ENCODE data around the gene NRG2. TPM values are rescaled to one million over a fixed set of nuclear protein-coding genes. Genes with fewer than 3 reads are reported as not detected.

NRG2 gene
- total and polyA plus RNA-seq, 2 of the 4 experiments (the other 2 are of a cell fraction): 0.18 TPM; not detected in 1

DNA sequence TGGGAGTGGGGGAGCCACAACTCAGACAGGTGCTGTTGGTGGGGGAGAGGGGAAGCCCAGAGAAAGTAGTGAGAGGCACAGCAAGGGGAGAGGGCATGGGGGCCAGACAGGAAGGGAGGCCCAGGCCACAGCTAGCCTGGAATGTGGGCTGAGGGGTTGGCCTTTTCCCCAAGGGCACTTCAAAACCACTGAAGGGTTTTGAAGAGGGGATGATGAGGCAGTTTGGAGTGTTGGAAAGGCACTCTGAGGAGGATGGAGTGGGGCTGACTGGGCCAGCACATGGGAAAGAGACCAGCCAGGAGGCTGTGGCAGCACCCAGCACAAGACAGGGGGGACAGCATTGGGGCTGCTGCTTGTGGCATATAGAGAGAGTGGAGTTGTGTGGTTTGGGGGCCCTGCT lies 243.7 kb downstream of the NRG2 start:
- Histone ChIP-seq H2AFZ (replicated peaks; ENCODE audit: low read length, poor library complexity) (no peak overlapping the region), H2AK5ac (ENCODE audit: low read depth, low read length) (no peak overlapping the region), H3K27ac (ENCODE audit: insufficient read depth, low read length) (no peak overlapping the region), H2BK5ac (ENCODE audit: low read depth, low read length, poor library complexity, severe bottlenecking) (no peak overlapping the region), H3K36me3 (ENCODE audit: control insufficient read depth, insufficient read depth, low read length) (no peaks in the 10 kb centered on the region), H3K9me1 (ENCODE audit: insufficient read depth, low read length) (no peaks in the 10 kb centered on the region), H3K27me3 (ENCODE audit: control insufficient read depth, insufficient read depth, low read length) (peaks cover 81% of the 10 kb centered on the region), H4K91ac (ENCODE audit: insufficient read depth, low read depth, low read length) (no peak overlapping the region), H2AK9ac (replicated peaks; ENCODE audit: low read depth, low read length, poor library complexity) (no peak overlapping the region), H3K56ac (ENCODE audit: extremely low read depth, insufficient read depth, low read length) (no peak overlapping the region), H3K14ac (replicated peaks; ENCODE audit: low read depth, low read length) (no peak overlapping the region), H3K4me1 (ENCODE audit: control insufficient read depth, insufficient read depth, low read length) (no peaks in the 10 kb centered on the region), H3K9me3 (ENCODE audit: control insufficient read depth, insufficient read depth, low read length) (no peaks in the 10 kb centered on the region), H3K18ac (ENCODE audit: low read depth, low read length) (no peak overlapping the region), H2BK120ac (ENCODE audit: low read depth, low read length) (no peak overlapping the region), H2BK15ac (ENCODE audit: low read depth, low read length) (no peak overlapping the region), H3K9ac (ENCODE audit: low read depth, low read length) (no peak overlapping the region), H4K8ac (ENCODE audit: low read depth in 2 of 2, low read length in 2 of 2) (no peak overlapping the region), H2BK20ac (ENCODE audit: low read depth, low read length) (no peak overlapping the region), H3K4me2 (ENCODE audit: low read depth, low read length) (no peak overlapping the region), H3K4ac (ENCODE audit: low read depth, low read length) (no peak overlapping the region), H4K5ac (ENCODE audit: low read depth, low read length) (no peak overlapping the region), H3K23ac (ENCODE audit: low read depth, low read length) (no peak overlapping the region), H4K20me1 (ENCODE audit: insufficient read depth, low read length) (no peaks in the 10 kb centered on the region), H3K4me3 (ENCODE audit: insufficient read depth, low read depth, low read length) (no peak overlapping the region), H3K79me1 (ENCODE audit: low read depth in 1 of 2, low read length in 2 of 2) (no peaks in the 10 kb centered on the region)
- BruUV-seq (replicated peaks): no TSS peak
- POLR2A ChIA-PET (ENCODE audit: unreplicated experiment): no interaction called here
- intact Hi-C loops (cut with micrococcal nuclease) (no loop called here), in situ Hi-C loops (cut with MboI; ENCODE audit: low sequenced_read_pairs) (loop anchor here (25.0 kb wide), 1 partner anchor 563 kb away; the partner anchor contains the start of gene SLC4A9), dilution Hi-C loops (cut with HindIII; ENCODE audit: low sequenced_read_pairs, unreplicated experiment) (no loop called here)
- TF ChIP-seq MXI1 (IDR thresholded peaks at IDR 0.05; ENCODE audit: borderline replicate concordance, low read depth, low read length): no peak
- no peak for TF ChIP-seq SMC3 (IDR thresholded peaks at IDR 0.05; ENCODE audit: low read depth, low read length)
- TF ChIP-seq MAZ (IDR thresholded peaks at IDR 0.05; ENCODE audit: borderline replicate concordance, low read depth, low read length): no peak
- TF ChIP-seq NFE2L2 (IDR thresholded peaks at IDR 0.05; ENCODE audit: low read depth, low read length): no peak
- no peak for TF ChIP-seq POLR2A (IDR thresholded peaks at IDR 0.05; ENCODE audit: low read depth, low read length)
- no peak for TF ChIP-seq CEBPB (IDR thresholded peaks at IDR 0.05; ENCODE audit: low read depth, low read length)
- no peak for TF ChIP-seq FOS (IDR thresholded peaks at IDR 0.05; ENCODE audit: low read depth, low read length)
- ATAC-seq (ENCODE audit: low read depth) (no peak), DNase-seq (no peak)
- CTCF ChIA-PET: interaction anchor here (1.2 kb wide), 1 partner anchor 170 kb away, joined by 3 read pairs; no protein-coding TSS in a partner anchor

Measured in IMR-90 (cell line).